Lung (tissue), 16 donors: ENCODE results near the gene RXRB. TPM values are rescaled to one million over a fixed set of nuclear protein-coding genes. Genes with fewer than 3 reads are reported as not detected.
A peak's percentile ranks its signal among the peaks of the same experiment; 100 is the strongest.

Experiments used
- ATAC-seq: fragments of 200-7000 bp; cut with Tn5 transposase; one replicate; pipeline ENCODE4 v1.9.1; 2020; ENCODE audit warnings: moderate number of reproducible peaks; ENCODE audit not compliant: insufficient read depth, low FRiP score
- DNase-seq, 3 donors: peaks; one replicate each; pipeline ENCODE4 v3.0.0-alpha.2; 2013 to 2017
- H3K27ac ChIP-seq, 2 donors: one replicate each; pipeline ENCODE4 v1.5.1; 2013; ENCODE audit warnings: mild to moderate bottlenecking in 2 of 2, moderate library complexity in 2 of 2, control low read depth in 1 of 2, inconsistent platforms in 1 of 2, low read depth in 1 of 2, low read length in 1 of 2
- H3K27me3 ChIP-seq, 3 donors: one replicate each; pipeline ENCODE4 v1.5.1; 2013; ENCODE audit warnings: low read length in 2 of 3; ENCODE audit not compliant: control insufficient read depth in 3 of 3, insufficient read depth in 3 of 3
- H3K36me3 ChIP-seq, 4 donors: one replicate each; pipeline ENCODE4 v1.5.1; 2013; ENCODE audit warnings: low read length in 4 of 4, mild to moderate bottlenecking in 1 of 4, moderate library complexity in 1 of 4; ENCODE audit not compliant: control insufficient read depth in 4 of 4, insufficient read depth in 4 of 4
- H3K4me1 ChIP-seq, 5 donors: one replicate each; pipeline ENCODE4 v1.5.1; 2013; ENCODE audit warnings: low read length in 5 of 5, mild to moderate bottlenecking in 2 of 5, moderate library complexity in 1 of 5; ENCODE audit not compliant: control insufficient read depth in 5 of 5, insufficient read depth in 5 of 5
- H3K4me3 ChIP-seq: one replicate; pipeline ENCODE4 v1.5.1; 2013; ENCODE audit warnings: mild to moderate bottlenecking, control low read depth, moderate library complexity
- H3K9ac ChIP-seq, 2 donors: one replicate each; pipeline ENCODE4 v1.5.1; 2013; ENCODE audit warnings: low read length in 2 of 2, control low read depth in 1 of 2; ENCODE audit not compliant: insufficient read depth in 1 of 2
- H3K9me3 ChIP-seq, 4 donors: one replicate each; pipeline ENCODE4 v1.5.1; 2013; ENCODE audit warnings: low read length in 3 of 4, mild to moderate bottlenecking in 1 of 4, moderate library complexity in 1 of 4; ENCODE audit not compliant: control insufficient read depth in 4 of 4, insufficient read depth in 3 of 4
- WGBS, 2 donors: extraction: QIAGEN DNeasy Blood & Tissue Kit; methylation state at CpG; one replicate each; pipeline ENCODE4 v1.1.7; 2013; 5-methylcytosine and 5-hydroxymethylcytosine counted together
- long read RNA-seq, 5 donors: transcript quantifications; one replicate each; lab custom pipeline, GENCODE V29; 2026
- polyA plus RNA-seq, 2 donors: library from polyadenylated mRNA; stranded (reverse); fragments of 200-250 nt; gene quantifications; one replicate each; pipeline ENCODE4 v1.2.1, GENCODE V29; 2013
- total RNA-seq, 2 donors: library from RNA; depleted of rRNA in 1 of 2; stranded (reverse); fragments of >200 nt in 1 of 2; gene quantifications; one replicate each; pipeline ENCODE4 v1.2.1, GENCODE V29; 2014 to 2021
- TF ChIP-seq, protein P1 (sequence below): IDR thresholded peaks from 2 replicates; pipeline ENCODE4 v1.5.1; 2012; ENCODE audit warnings: mild to moderate bottlenecking; ENCODE audit errors: control extremely low read depth, extremely low read depth
- donor health status: control.
- donor health status: control.
- donor health status: Bipolar disorder and iron deficiency.
- donor health status: healthy.
- donor health status: DM: yes; HTN: yes; CAD: no.

RXRB gene
- total RNA-seq (10 to 100 TPM; 27.4 to 38.7 TPM), polyA plus RNA-seq (10 to 100 TPM; 28.6 to 33.6 TPM)
- long read RNA-seq, donor 1, transcript RXRB-202 (10 exons, 2,846 nt) = major isoform, 6 of 17 reads
- long read RNA-seq, donor 1, partial matches to known transcripts = 5 of 17 reads
- long read RNA-seq, donor 1, other reads (novel, unspliced or antisense) = 0 of 17 reads
- long read RNA-seq, donor 2, partial matches to known transcripts = 0 of 7 reads
- long read RNA-seq, donor 2, other reads (novel, unspliced or antisense) = 0 of 7 reads
- long read RNA-seq, donor 3, partial matches to known transcripts = 44 of 61 reads
- long read RNA-seq, donor 3, other reads (novel, unspliced or antisense) = 13 of 61 reads
- long read RNA-seq, donor 4, partial matches to known transcripts = 12 of 32 reads
- long read RNA-seq, donor 4, other reads (novel, unspliced or antisense) = 19 of 32 reads
- long read RNA-seq, donor 5, partial matches to known transcripts = 5 of 15 reads
- long read RNA-seq, donor 5, other reads (novel, unspliced or antisense) = 0 of 15 reads

DNA sequence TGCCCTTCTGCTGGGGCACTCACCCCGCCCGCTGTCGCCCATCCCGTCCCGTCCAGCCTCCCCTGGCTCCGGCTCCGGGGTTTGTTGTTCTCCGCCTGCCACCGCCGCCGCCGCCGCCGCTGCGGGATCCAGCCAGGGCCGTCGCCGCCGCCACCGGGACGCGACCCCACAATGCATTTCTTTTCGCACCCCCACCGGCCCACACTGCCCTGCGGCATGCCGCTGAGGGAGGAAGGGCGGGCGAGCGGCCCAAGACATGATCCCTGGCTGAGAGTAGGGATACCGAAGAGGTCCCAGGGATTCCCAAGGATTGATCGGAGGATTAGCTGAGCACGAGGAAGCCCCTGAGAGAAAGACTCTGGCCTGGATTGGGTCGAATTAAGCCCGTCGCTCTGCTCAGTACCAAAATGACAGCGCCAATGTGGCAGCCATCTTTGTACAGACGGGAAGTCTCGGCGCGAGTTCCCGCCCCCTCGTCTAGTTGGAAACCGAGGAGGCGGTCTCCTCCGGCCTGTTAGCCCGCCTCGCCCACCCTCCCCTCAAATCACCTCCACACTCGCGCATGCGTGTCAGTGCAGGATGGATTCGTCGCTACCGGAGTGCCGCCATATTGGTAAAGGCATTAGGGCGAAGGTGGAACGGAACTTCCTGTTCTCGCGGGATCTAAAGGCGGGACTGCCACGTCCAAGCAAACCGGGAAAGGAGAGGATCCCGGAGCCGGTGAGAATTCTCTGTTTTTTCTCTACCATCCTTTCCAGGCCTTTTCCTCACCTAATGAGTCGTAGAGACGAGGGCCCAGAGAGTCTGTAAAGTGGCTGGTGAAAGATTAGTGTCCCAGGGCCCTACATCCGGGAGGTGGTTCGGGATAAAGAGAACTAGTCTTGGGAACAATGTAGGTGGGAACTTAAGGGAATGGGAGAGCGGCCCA lies at the start of gene RXRB, which contains the start of gene SLC39A7:
TSS of gene RXRB (minus strand) at position 447 of the 928 bp plus-strand sequence. CDS start at position 258, 189 bp downstream.
TSS of gene SLC39A7 (plus strand) at position 649 of the 928 bp plus-strand sequence. CDS start 379 bp downstream, outside the sequence.
- Histone ChIP-seq H3K4me1 (peaks cover 11 to 47% (median 25%) of the 10 kb centered on the region in 5 donors), H3K9me3 (no peaks in the 10 kb centered on the region), H3K9ac (peak within 1 kb of the TSS; percentile 64 to 91), H3K36me3 (peaks cover 0 to 37% (median 30%) of the 10 kb centered on the region in 4 donors), H3K27me3 (no peaks in the 10 kb centered on the region), H3K27ac (peak within 1 kb of the TSS; percentile 94 to 95), H3K4me3 (peak within 1 kb of the TSS; percentile 88)
- DNase-seq = peak; percentile 100
- whole genome bisulfite sequencing, 2 donors = 0% methylated on average over 63 to 68 of the region's 68 CpGs
- TF ChIP-seq, protein P1, sequence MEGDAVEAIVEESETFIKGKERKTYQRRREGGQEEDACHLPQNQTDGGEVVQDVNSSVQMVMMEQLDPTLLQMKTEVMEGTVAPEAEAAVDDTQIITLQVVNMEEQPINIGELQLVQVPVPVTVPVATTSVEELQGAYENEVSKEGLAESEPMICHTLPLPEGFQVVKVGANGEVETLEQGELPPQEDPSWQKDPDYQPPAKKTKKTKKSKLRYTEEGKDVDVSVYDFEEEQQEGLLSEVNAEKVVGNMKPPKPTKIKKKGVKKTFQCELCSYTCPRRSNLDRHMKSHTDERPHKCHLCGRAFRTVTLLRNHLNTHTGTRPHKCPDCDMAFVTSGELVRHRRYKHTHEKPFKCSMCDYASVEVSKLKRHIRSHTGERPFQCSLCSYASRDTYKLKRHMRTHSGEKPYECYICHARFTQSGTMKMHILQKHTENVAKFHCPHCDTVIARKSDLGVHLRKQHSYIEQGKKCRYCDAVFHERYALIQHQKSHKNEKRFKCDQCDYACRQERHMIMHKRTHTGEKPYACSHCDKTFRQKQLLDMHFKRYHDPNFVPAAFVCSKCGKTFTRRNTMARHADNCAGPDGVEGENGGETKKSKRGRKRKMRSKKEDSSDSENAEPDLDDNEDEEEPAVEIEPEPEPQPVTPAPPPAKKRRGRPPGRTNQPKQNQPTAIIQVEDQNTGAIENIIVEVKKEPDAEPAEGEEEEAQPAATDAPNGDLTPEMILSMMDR = no peak
- peak; percentile 86 for ATAC-seq

DNA sequence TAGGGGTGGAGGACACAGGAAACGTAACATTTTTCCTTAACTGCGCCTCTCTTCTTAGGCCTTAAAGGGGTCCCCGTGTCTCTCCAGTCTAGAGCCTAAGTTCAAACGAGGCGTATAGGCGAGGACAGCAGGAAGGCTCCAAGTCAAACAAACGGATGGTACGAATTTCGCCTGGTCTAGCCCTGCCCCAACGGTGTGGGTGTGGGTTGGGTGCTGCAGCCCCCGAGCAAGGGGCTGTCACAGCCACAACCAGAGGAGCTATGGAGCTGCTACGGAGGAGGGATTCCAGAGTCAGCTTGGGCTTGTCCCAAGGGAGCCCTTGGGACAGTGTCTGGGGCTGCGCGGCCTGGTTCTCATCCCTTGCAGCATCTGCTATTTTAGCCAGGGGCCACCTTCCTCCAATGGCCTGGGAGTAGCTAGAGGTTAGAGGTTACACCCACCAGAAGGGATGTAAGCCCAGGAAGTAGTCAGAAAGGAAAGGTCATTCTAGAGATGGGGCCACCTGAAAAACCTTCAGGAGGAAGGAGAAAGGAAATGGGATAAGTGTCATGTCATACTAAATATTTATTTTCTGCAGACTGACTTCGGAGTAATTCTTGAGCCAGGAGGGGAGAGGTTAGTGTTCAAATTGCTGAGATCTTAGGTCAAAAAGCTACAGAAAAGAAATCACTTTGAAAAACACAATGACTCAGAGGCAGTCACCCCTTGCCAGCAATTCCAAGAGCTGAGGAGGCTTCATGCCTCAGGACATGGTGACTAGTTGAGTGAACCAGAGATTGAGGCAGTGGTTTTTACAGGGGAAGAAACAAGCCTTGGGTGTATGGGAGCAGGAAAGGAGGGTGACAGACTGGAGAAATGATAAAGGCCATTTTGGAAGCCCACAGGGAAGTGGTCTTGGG lies 49.5 kb upstream of the RXRB start:
- Histone ChIP-seq H3K4me1 (peaks cover 3 to 23% (median 6%) of the 10 kb centered on the region in 5 donors), H3K9ac (peak overlapping the region in 1 of 2 donors; percentile 76), H3K36me3 (peaks cover 0 to 16% (median 6%) of the 10 kb centered on the region in 4 donors), H3K27me3 (no peaks in the 10 kb centered on the region), H3K4me3 (peak overlapping the region; percentile 41), H3K9me3 (no peaks in the 10 kb centered on the region), H3K27ac (peak overlapping the region; percentile 92 to 94)
- DNase-seq = no peak
- 18 to 20% methylated on average over 15 of the region's 15 CpGs for WGBS, 2 donors
- no peak for ATAC-seq
- TF ChIP-seq, protein P1 = no peak

DNA sequence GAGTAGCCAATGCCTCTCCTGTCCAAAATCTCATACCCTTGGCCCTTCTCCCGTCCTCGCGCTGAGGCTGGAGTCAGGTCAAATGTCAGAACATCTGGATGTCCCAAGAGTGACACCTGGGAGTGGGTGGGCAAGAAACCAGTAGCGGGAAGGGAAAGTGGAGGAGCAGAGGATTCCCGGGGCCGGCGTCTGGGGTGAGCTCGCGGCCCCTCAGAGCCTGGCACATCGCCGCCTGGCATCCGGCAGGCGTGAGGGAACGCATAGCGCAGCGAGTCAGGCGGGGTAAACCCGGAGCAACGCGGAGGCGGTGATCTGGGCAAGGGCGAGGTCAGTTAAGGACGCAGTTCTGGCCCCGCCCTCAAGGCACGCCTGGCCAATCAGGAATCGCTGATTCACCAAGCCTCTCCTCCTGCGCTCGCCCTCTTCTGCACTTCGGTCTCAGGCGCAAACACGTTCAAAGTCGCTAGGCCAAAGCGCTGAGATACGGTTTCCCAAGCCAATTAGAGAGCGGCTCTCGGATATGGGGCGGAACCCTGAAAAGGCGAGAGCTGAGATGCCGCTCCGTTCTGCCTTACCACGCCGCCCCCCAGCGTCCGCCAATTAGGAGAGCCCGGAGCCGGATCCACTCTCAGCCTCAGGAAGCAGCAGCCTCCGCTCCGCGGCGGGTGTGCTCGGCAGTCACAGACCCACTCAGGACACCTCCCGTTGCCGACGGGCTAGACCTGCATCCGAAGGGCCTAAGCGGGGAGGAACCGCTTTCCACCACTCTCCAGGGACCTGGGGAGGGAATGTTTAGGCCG lies 48.7 kb upstream of the RXRB start:
- ATAC-seq = peak; percentile 93
- 0% methylated on average over 56 to 58 of the region's 58 CpGs for WGBS, 2 donors

More for the DNA sequence above, 48.7 kb upstream of the RXRB start:
- Histone ChIP-seq H3K27ac (peak overlapping the region; percentile 92 to 94), H3K9me3 (no peaks in the 10 kb centered on the region), H3K4me1 (peaks cover 3 to 23% (median 6%) of the 10 kb centered on the region in 5 donors), H3K4me3 (peak overlapping the region; percentile 41), H3K27me3 (no peaks in the 10 kb centered on the region), H3K36me3 (peaks cover 0 to 14% (median 5%) of the 10 kb centered on the region in 4 donors), H3K9ac (peak overlapping the region; percentile 26 to 76)
- TF ChIP-seq, protein P1 = peak; percentile 27
- peak; percentile 97 to 99 (median 98) for DNase-seq
